DND-41 (cell line): ENCODE measurements around the gene LMX1B.

Experiments used
- EZH2 ChIP-seq: IDR thresholded peaks from 3 replicates; pipeline ENCODE4 v1.6.1; 2012; ENCODE audit warnings: borderline replicate concordance, low read depth, mild to moderate bottlenecking, moderate library complexity, low read length, inconsistent platforms; ENCODE audit not compliant: severe bottlenecking
- TF ChIP-seq, protein P1 (sequence below): IDR thresholded peaks from 2 replicates; pipeline ENCODE4 v1.5.1; 2012; ENCODE audit warnings: borderline replicate concordance, low read length, moderate library complexity, mild to moderate bottlenecking; ENCODE audit not compliant: poor library complexity, severe bottlenecking; ENCODE audit errors: extremely low read depth

- TF ChIP-seq, protein P1, sequence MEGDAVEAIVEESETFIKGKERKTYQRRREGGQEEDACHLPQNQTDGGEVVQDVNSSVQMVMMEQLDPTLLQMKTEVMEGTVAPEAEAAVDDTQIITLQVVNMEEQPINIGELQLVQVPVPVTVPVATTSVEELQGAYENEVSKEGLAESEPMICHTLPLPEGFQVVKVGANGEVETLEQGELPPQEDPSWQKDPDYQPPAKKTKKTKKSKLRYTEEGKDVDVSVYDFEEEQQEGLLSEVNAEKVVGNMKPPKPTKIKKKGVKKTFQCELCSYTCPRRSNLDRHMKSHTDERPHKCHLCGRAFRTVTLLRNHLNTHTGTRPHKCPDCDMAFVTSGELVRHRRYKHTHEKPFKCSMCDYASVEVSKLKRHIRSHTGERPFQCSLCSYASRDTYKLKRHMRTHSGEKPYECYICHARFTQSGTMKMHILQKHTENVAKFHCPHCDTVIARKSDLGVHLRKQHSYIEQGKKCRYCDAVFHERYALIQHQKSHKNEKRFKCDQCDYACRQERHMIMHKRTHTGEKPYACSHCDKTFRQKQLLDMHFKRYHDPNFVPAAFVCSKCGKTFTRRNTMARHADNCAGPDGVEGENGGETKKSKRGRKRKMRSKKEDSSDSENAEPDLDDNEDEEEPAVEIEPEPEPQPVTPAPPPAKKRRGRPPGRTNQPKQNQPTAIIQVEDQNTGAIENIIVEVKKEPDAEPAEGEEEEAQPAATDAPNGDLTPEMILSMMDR: peak; percentile 41
- no peak for TF ChIP-seq EZH2
These were observed 2.0 kb upstream of the LMX1B start for GRCh38 chr9:126611592-126612325.
